PFSK-1 (cell line): Measurements from ENCODE around the gene PLXNA1.

Experiments
- POLR2AphosphoS5 ChIP-seq: IDR thresholded peaks from 2 replicates; pipeline ENCODE4 v1.6.1; 2012; ENCODE audit warnings: low read depth, mild to moderate bottlenecking, control low read depth, low read length, moderate library complexity
- TF ChIP-seq, protein P1 (sequence below), 2 experiments: IDR thresholded peaks; 2 replicates each; pipeline versions ENCODE4 v1.6.1 to v1.8.0; 2011 to 2012; ENCODE audit warnings: low read depth in 2 of 2, low read length in 2 of 2, control low read depth in 1 of 2, inconsistent platforms in 1 of 2, mild to moderate bottlenecking in 1 of 2, moderate library complexity in 1 of 2; ENCODE audit not compliant: insufficient read depth in 1 of 2

GRCh38 chr3:127006781-127007436, 24.0 kb downstream of the PLXNA1 start:
- TF ChIP-seq POLR2AphosphoS5: no peak
- TF ChIP-seq, protein P1, sequence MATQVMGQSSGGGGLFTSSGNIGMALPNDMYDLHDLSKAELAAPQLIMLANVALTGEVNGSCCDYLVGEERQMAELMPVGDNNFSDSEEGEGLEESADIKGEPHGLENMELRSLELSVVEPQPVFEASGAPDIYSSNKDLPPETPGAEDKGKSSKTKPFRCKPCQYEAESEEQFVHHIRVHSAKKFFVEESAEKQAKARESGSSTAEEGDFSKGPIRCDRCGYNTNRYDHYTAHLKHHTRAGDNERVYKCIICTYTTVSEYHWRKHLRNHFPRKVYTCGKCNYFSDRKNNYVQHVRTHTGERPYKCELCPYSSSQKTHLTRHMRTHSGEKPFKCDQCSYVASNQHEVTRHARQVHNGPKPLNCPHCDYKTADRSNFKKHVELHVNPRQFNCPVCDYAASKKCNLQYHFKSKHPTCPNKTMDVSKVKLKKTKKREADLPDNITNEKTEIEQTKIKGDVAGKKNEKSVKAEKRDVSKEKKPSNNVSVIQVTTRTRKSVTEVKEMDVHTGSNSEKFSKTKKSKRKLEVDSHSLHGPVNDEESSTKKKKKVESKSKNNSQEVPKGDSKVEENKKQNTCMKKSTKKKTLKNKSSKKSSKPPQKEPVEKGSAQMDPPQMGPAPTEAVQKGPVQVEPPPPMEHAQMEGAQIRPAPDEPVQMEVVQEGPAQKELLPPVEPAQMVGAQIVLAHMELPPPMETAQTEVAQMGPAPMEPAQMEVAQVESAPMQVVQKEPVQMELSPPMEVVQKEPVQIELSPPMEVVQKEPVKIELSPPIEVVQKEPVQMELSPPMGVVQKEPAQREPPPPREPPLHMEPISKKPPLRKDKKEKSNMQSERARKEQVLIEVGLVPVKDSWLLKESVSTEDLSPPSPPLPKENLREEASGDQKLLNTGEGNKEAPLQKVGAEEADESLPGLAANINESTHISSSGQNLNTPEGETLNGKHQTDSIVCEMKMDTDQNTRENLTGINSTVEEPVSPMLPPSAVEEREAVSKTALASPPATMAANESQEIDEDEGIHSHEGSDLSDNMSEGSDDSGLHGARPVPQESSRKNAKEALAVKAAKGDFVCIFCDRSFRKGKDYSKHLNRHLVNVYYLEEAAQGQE (IDR thresholded peaks at IDR 0.05; ENCODE audit: insufficient read depth in 1 of 2, low read depth in 2 of 2, low read length in 2 of 2): no peak
